ENCODE measurements around the gene ATP5F1E.

ATP5F1E gene

GRCh38 chr20:59024111-59024530, 8.0 kb downstream of the ATP5F1E start:
- Histone ChIP-seq H4K20me1 (ENCODE audit: insufficient read depth, low read length) (peaks cover 55% of the 10 kb centered on the region), H3K27ac (ENCODE audit: low read length) (no peak overlapping the region), H3K9ac (ENCODE audit: low read depth, low read length) (no peak overlapping the region), H3K36me3 (ENCODE audit: insufficient read depth, low read length) (peaks cover 69% of the 10 kb centered on the region), H3K79me2 (ENCODE audit: insufficient read depth, low read length) (peaks cover 54% of the 10 kb centered on the region), H3K4me2 (ENCODE audit: insufficient read depth, low read length) (no peak overlapping the region), H3K4me1 (ENCODE audit: insufficient read depth, low read length) (peaks cover 24% of the 10 kb centered on the region), H3K4me3 (ENCODE audit: low read depth in 1 of 2, low read length in 2 of 2) (no peak overlapping the region), H3K9me3 (ENCODE audit: insufficient read depth, low read length, severe bottlenecking) (no peaks in the 10 kb centered on the region), H3K27me3 (ENCODE audit: insufficient read depth, low read length, poor library complexity) (no peaks in the 10 kb centered on the region), H2AFZ (ENCODE audit: low read depth, low read length) (no peak overlapping the region)
- DNase-seq (no peak), ATAC-seq (ENCODE audit: insufficient read depth, low read depth) (no peak)
- TF ChIP-seq EZH2 (IDR thresholded peaks at IDR 0.05; ENCODE audit: borderline replicate concordance, low read depth, low read length, severe bottlenecking): no peak
- no peak for TF ChIP-seq CTCF (IDR thresholded peaks at IDR 0.05; ENCODE audit: borderline replicate concordance, extremely low read depth, low read length, poor library complexity, severe bottlenecking)

GRCh38 chr20:59023616-59024015, 8.5 kb downstream of the ATP5F1E start:
- H3K79me2 ChIP-seq (ENCODE audit: insufficient read depth, low read length): peaks cover 49% of the 10 kb centered on the region
- TF ChIP-seq CTCF (IDR thresholded peaks at IDR 0.05; ENCODE audit: borderline replicate concordance, extremely low read depth, low read length, poor library complexity, severe bottlenecking) (no peak), EZH2 (IDR thresholded peaks at IDR 0.05; ENCODE audit: borderline replicate concordance, low read depth, low read length, severe bottlenecking) (no peak)
- DNase-seq (no peak), ATAC-seq (ENCODE audit: insufficient read depth, low read depth) (no peak)
- no peak overlapping the region for H3K27ac ChIP-seq (ENCODE audit: low read length)
- no peaks in the 10 kb centered on the region for H3K9me3 ChIP-seq (ENCODE audit: insufficient read depth, low read length, severe bottlenecking)
- peaks cover 19% of the 10 kb centered on the region; the same call in 1 of the 2 replicates for H3K4me1 ChIP-seq (ENCODE audit: insufficient read depth, low read length)
- H3K4me2 ChIP-seq (ENCODE audit: insufficient read depth, low read length): no peak overlapping the region
- peaks cover 64% of the 10 kb centered on the region for H3K36me3 ChIP-seq (ENCODE audit: insufficient read depth, low read length)
- peaks cover 55% of the 10 kb centered on the region for H4K20me1 ChIP-seq (ENCODE audit: insufficient read depth, low read length)
- no peak overlapping the region for H2AFZ ChIP-seq (ENCODE audit: low read depth, low read length)
- no peak overlapping the region for H3K4me3 ChIP-seq (ENCODE audit: low read depth in 1 of 2, low read length in 2 of 2)
- no peaks in the 10 kb centered on the region for H3K27me3 ChIP-seq (ENCODE audit: insufficient read depth, low read length, poor library complexity)
- H3K9ac ChIP-seq (ENCODE audit: low read depth, low read length): no peak overlapping the region

GRCh38 chr20:59022754-59023153, 9.4 kb downstream of the ATP5F1E start:
- no peaks in the 10 kb centered on the region for H3K9me3 ChIP-seq (ENCODE audit: insufficient read depth, low read length, severe bottlenecking)
- peaks cover 56% of the 10 kb centered on the region for H3K36me3 ChIP-seq (ENCODE audit: insufficient read depth, low read length)
- no peak overlapping the region for H3K9ac ChIP-seq (ENCODE audit: low read depth, low read length)
- no peak overlapping the region for H3K4me2 ChIP-seq (ENCODE audit: insufficient read depth, low read length)
- H4K20me1 ChIP-seq (ENCODE audit: insufficient read depth, low read length): peaks cover 56% of the 10 kb centered on the region
- peaks cover 11% of the 10 kb centered on the region; the same call in 1 of the 2 replicates for H3K4me1 ChIP-seq (ENCODE audit: insufficient read depth, low read length)
- no peak overlapping the region for H3K27ac ChIP-seq (ENCODE audit: low read length)
- no peaks in the 10 kb centered on the region for H3K27me3 ChIP-seq (ENCODE audit: insufficient read depth, low read length, poor library complexity)
- DNase-seq (no peak), ATAC-seq (ENCODE audit: insufficient read depth, low read depth) (no peak)
- TF ChIP-seq EZH2 (IDR thresholded peaks at IDR 0.05; ENCODE audit: borderline replicate concordance, low read depth, low read length, severe bottlenecking) (no peak), CTCF (IDR thresholded peaks at IDR 0.05; ENCODE audit: borderline replicate concordance, extremely low read depth, low read length, poor library complexity, severe bottlenecking) (no peak)
- H3K79me2 ChIP-seq (ENCODE audit: insufficient read depth, low read length): peaks cover 41% of the 10 kb centered on the region
- H2AFZ ChIP-seq (ENCODE audit: low read depth, low read length): no peak overlapping the region
- no peak overlapping the region for H3K4me3 ChIP-seq (ENCODE audit: low read depth in 1 of 2, low read length in 2 of 2)
